GM08714 (cell line): ENCODE data around the gene KCNK3.
"Not testable (repeated sequence)": the region's sequence is repeated elsewhere in the genome, so short reads cannot be mapped to it uniquely, and the experiment has no call there.

Experiments used
- H3K4me3 ChIP-seq: fragments of 200-500 bp; sonication (Bioruptor generic); 2 replicates; pipeline ENCODE4 v1.5.1; 2014; ENCODE audit warnings: mild to moderate bottlenecking, low read length, inconsistent platforms
- ZNF274 ChIP-seq: IDR thresholded peaks from 2 replicates; pipeline ENCODE4 v1.6.1; 2012; ENCODE audit warnings: mild to moderate bottlenecking, low read depth, low read length

KCNK3 gene

DNA sequence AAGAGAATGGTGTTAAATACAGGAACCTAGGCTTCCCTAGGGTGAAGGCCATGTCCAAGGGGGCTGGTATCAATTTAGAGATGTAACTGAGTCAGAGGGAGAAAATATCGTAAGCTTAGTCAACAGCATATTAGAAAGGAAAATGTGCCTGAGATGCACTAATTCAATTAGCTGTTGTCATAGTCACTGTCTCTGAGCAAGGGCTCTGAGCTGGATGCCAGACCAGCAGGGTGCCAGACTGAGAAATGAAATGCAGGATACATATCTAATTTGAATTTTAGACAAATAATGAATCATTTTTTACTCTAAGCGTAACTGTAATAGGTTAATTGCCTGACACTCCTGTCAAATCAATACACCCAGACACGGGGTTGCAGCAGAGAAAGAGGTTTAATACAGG lies 60.1 kb downstream of the KCNK3 start:
- no peak overlapping the region for H3K4me3 ChIP-seq
- TF ChIP-seq ZNF274 = no peak

DNA sequence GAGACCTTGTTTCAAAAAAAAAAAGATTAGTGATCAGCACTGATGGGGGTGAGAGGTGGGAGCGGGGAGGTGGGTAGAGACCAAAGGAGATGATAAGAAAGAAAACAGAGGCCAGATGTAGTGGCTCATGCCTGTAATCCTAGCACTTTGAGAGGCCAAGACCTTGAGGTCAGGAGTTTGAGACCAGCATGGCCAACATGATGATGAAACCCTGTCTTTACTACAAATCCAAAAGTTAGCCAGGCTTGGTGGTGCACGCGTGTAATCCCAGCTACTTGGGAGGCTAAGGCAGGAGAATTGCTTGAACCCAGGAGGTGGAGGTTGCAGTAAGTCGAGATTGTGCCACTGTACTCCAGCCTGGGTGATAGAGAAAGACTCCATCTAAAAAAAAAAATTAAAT lies 62.0 kb downstream of the KCNK3 start:
- no peak for TF ChIP-seq ZNF274
- no peak overlapping the region for H3K4me3 ChIP-seq

GRCh38 chr2:26754972-26755670 lies 62.6 kb downstream of the KCNK3 start:
- H3K4me3 ChIP-seq = no peak overlapping the region
- no peak for TF ChIP-seq ZNF274

GRCh38 chr2:26756337-26756736 lies 63.8 kb downstream of the KCNK3 start:
- no peak overlapping the region for H3K4me3 ChIP-seq
- no peak for TF ChIP-seq ZNF274

GRCh38 chr2:26757873-26758789 lies 65.6 kb downstream of the KCNK3 start:
- H3K4me3 ChIP-seq = no peak overlapping the region
- TF ChIP-seq ZNF274 = no peak

DNA sequence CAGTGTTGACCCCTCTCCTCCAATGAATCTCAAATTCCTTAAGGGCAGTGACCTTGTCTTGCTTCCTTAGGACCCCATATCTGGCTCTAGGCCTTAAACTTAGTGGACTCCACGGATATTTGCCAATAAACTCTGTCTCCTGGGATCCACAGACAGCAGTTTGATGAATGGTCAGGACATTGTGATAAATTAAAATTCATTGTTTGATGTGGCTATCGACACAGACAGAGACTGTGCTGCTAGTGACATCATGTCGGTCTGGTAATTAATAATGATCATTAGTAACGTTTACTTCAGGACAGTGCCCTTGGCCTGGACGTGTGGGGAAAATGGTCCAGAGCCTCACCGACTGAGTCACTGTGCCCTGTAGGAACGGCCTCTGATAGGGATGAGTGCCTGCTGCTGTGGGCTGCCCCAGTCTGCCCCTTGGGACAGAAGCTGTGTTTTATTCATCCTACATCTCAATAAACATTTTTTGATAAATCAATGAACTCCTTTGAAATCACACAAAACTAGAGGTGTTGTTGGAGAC lies 66.3 kb downstream of the KCNK3 start:
- no peak overlapping the region for H3K4me3 ChIP-seq
- TF ChIP-seq ZNF274 = no peak

DNA sequence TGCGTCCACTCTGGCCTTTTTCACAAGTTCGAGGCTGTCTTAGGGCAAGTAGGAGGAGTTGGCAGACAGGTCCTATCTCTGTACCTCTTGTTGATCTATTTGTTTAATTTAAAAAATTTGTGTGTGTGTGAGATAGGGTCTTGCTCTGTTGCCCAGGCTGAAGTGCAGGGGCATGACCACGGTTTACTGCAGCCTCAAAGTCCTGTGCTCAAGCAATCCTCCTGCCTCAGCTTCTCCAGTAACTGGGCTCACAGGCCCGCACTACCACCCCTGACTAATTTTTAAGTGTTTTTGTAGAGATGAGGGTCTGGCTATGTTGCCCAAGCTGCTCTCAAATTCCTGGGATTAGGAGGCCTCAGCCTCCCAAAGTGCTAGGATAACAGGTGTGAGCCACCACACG lies 67.3 kb downstream of the KCNK3 start:
- H3K4me3 ChIP-seq = no peak overlapping the region
- no peak for TF ChIP-seq ZNF274

DNA sequence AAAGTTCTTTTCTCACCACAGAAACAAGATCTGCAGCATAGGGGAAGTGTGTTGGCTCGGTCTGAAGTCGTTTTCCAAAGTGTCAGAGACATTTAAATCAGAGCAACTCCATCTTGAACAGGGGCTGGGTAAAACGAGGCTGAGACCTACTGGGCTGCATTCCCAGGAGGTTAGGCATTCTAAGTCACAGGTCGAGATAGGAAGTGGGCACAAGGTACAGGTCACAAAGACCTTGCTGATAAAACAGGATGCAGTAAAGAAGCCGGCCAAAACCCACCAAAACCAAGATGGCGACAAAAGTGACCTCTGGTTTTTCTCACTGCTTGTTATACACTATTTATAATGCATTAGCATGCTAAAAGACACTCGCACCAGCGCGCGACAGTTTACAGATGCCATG lies 68.5 kb downstream of the KCNK3 start:
- H3K4me3 ChIP-seq = not testable (repeated sequence)

GRCh38 chr2:26763019-26763418 lies 70.5 kb downstream of the KCNK3 start:
- no peak overlapping the region for H3K4me3 ChIP-seq

GRCh38 chr2:26764078-26764887 lies 71.8 kb downstream of the KCNK3 start, which contains the start of gene SLC35F6:
Gene SLC35F6 (plus strand): TSS chr2:26764284. CDS start chr2:26764350, 66 bp downstream.
- peak within 1 kb of the TSS; percentile 82 for H3K4me3 ChIP-seq
- TF ChIP-seq ZNF274 = no peak

More at GRCh38 chr2:26763019-26763418, 70.5 kb downstream of the KCNK3 start:
- no peak for TF ChIP-seq ZNF274

GRCh38 chr2:26764906-26765305 lies 72.4 kb downstream of the KCNK3 start:
- TF ChIP-seq ZNF274 = no peak

DNA sequence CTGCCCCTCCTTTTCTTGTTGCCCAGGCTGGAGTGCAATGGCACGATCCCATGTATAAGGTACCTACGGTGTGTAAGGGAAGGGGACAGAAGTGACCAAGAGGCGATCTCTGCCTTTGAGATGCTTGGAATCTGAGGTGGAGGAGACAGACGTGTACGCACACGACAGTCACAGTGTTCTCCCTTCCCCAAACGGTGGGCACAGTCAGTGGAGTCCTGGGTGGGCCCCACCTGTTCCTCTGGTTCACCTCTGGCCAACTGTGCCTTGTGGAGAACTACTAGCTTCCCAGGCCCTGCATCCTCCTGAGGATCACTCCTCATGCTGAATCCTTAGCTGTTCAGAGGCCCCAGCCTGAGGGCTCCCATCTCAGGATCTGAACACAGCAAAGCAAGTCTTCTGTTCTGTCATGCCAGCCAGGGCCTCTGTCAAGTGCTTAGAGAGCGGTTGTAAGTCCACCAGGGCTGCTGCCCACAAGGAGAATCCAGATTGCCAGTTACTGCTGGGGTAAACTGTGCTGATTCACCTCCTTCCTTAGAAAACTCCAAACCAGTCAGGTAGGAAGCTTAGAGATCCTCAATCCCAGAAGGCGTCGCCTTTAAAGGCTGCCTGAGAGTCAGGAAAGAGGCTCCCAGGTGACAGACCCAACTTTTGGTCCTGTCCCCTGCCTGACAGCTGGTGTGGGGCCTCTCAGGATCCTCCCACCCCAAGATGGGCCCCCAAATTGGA lies 73.1 kb downstream of the KCNK3 start:
- H3K4me3 ChIP-seq = peak overlapping the region; percentile 82; the same call in 1 of the 2 replicates
- no peak for TF ChIP-seq ZNF274

More at GRCh38 chr2:26764906-26765305, 72.4 kb downstream of the KCNK3 start:
- H3K4me3 ChIP-seq = peak overlapping the region; percentile 82

- no peak for TF ChIP-seq ZNF274
- no peak overlapping the region for H3K4me3 ChIP-seq
Observed at GRCh38 chr2:26767129-26767528, 74.6 kb downstream of the KCNK3 start.

GRCh38 chr2:26767894-26768487 lies 75.5 kb downstream of the KCNK3 start:
- TF ChIP-seq ZNF274 = no peak
- no peak overlapping the region for H3K4me3 ChIP-seq
